ENCODE results near the gene CAPRIN1. TPM values are rescaled to one million over a fixed set of nuclear protein-coding genes. Genes with fewer than 3 reads are reported as not detected.

CAPRIN1 gene
- total RNA-seq, 1 experiment from 2014 or later = 224 TPM

DNA sequence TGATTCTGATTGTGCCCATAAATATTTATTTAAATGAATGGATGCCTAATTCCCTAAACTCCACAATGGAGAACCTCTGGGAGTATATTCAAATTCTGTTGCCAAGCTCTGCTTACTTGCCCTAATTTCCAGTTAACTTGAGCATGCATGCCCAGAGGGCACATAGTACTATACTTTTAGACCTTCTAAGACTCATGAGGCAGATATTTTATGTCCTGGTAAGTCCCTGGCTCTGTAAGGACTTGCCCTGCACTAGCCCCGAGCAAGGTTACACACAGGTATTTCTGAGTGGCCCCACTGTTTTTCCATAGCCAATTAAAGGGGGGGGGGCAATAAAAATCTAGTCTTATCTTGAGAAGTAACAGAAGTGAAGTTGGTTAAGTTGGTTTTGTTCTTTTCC is 21.1 kb upstream of the CAPRIN1 start:
- H3K4me3 ChIP-seq (ENCODE audit: low read length) = no peak overlapping the region
- no TSS peak for BruUV-seq (replicated peaks)
- H3K79me2 ChIP-seq (ENCODE audit: low read length) = no peaks in the 10 kb centered on the region
- ChIA-PET CTCF (no interaction called here), POLR2A (ENCODE audit: unreplicated experiment) (interaction anchor here (0.6 kb wide), 1 partner anchor 537 kb away, joined by 4 read pairs; no protein-coding TSS in a partner anchor)
- no peaks in the 10 kb centered on the region for H3K4me1 ChIP-seq (ENCODE audit: insufficient read depth, low read length)
- DNase-seq (no peak), ATAC-seq (no peak)
- H4K20me1 ChIP-seq (ENCODE audit: low read length) = no peaks in the 10 kb centered on the region
- H3K9me2 ChIP-seq (replicated peaks; ENCODE audit: low read length) = no peaks in the 10 kb centered on the region
- H3K4me2 ChIP-seq (ENCODE audit: low read length) = no peak overlapping the region
- H3K9me3 ChIP-seq (ENCODE audit: low read length) = no peaks in the 10 kb centered on the region
- H3K27me3 ChIP-seq (ENCODE audit: low read length) = no peaks in the 10 kb centered on the region
- H3K27ac ChIP-seq (ENCODE audit: low read length) = no peak overlapping the region
- no peaks in the 10 kb centered on the region for H3F3A ChIP-seq (ENCODE audit: low read length, unreplicated experiment)
- no peak overlapping the region for H3K9ac ChIP-seq (ENCODE audit: low read length)
- H2AFZ ChIP-seq (ENCODE audit: low read length) = no peak overlapping the region
- intact Hi-C loops (cut with micrococcal nuclease) = no loop called here
- TF ChIP-seq EZH2 (IDR thresholded peaks at IDR 0.05; ENCODE audit: low read length, unreplicated experiment) (no peak), EZH2phosphoT487 (IDR thresholded peaks at IDR 0.05; ENCODE audit: borderline replicate concordance, low read length) (no peak)
- TF ChIP-seq, protein P1, sequence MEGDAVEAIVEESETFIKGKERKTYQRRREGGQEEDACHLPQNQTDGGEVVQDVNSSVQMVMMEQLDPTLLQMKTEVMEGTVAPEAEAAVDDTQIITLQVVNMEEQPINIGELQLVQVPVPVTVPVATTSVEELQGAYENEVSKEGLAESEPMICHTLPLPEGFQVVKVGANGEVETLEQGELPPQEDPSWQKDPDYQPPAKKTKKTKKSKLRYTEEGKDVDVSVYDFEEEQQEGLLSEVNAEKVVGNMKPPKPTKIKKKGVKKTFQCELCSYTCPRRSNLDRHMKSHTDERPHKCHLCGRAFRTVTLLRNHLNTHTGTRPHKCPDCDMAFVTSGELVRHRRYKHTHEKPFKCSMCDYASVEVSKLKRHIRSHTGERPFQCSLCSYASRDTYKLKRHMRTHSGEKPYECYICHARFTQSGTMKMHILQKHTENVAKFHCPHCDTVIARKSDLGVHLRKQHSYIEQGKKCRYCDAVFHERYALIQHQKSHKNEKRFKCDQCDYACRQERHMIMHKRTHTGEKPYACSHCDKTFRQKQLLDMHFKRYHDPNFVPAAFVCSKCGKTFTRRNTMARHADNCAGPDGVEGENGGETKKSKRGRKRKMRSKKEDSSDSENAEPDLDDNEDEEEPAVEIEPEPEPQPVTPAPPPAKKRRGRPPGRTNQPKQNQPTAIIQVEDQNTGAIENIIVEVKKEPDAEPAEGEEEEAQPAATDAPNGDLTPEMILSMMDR (conservative IDR thresholded peaks at IDR 0.05; ENCODE audit: low read depth, low read length) = no peak
- no peaks in the 10 kb centered on the region for H3K36me3 ChIP-seq (ENCODE audit: low read depth, low read length)

DNA sequence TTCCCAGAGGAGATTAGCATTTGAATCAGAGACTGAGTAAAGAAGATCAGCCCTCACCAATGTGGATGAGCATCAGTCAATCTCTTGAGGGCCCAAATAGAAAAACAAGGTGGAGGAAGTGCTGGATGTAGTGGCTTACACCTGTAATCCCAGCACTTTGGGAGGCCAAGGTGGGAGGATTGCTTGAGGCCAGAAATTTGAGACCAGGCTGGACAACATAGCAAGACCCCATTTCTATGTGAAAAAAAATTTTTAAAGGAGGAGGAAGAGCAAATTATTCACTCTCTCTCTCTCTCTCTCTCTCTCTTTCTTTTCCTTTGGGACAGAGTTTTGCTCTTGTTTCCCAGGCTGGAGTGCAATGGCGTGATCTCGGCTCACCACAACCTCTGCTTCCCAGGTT is 18.1 kb upstream of the CAPRIN1 start:
- Histone ChIP-seq H4K20me1 (ENCODE audit: low read length) (no peaks in the 10 kb centered on the region), H3K27ac (ENCODE audit: low read length) (no peak overlapping the region), H3K27me3 (ENCODE audit: low read length) (no peaks in the 10 kb centered on the region), H3K9me2 (replicated peaks; ENCODE audit: low read length) (no peaks in the 10 kb centered on the region), H3K4me2 (ENCODE audit: low read length) (no peak overlapping the region), H3K4me3 (ENCODE audit: low read length) (no peak overlapping the region), H3K9me3 (ENCODE audit: low read length) (no peaks in the 10 kb centered on the region), H3K4me1 (ENCODE audit: insufficient read depth, low read length) (no peaks in the 10 kb centered on the region), H3F3A (ENCODE audit: low read length, unreplicated experiment) (no peaks in the 10 kb centered on the region), H3K79me2 (ENCODE audit: low read length) (no peaks in the 10 kb centered on the region), H3K36me3 (ENCODE audit: low read depth, low read length) (no peaks in the 10 kb centered on the region), H2AFZ (ENCODE audit: low read length) (no peak overlapping the region), H3K9ac (ENCODE audit: low read length) (no peak overlapping the region)
- ATAC-seq = no peak
- intact Hi-C loops (cut with micrococcal nuclease) = no loop called here
- ChIA-PET POLR2A (ENCODE audit: unreplicated experiment) (no interaction called here), CTCF (interaction anchor here (1.0 kb wide), 1 partner anchor 46 kb away, joined by 3 read pairs; no protein-coding TSS in a partner anchor)
- no peak for DNase-seq
- no TSS peak for BruUV-seq (replicated peaks)
- no peak for TF ChIP-seq EZH2 (IDR thresholded peaks at IDR 0.05; ENCODE audit: low read length, unreplicated experiment)
- TF ChIP-seq, protein P1 (conservative IDR thresholded peaks at IDR 0.05; ENCODE audit: low read depth, low read length) = no peak
- TF ChIP-seq EZH2phosphoT487 (IDR thresholded peaks at IDR 0.05; ENCODE audit: borderline replicate concordance, low read length) = no peak

DNA sequence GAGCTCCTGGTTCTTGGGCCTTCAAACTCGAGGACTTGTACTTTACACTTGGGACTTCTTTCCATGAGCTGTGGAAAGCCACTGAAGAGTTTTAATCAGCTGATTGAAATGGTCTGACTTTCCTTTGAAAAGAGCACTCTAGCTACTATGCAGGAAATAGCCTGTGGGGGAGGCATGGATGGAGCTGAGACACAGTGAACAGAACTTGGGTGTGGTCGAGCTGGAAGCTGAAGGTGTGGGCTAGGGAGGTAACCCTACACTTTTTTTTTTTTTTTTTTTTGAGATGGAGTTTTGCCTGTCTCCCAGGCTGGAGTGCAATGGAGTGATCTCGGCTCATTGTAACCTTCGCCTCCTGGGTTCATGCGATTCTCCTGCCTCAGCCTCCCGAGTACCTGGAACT is 17.5 kb upstream of the CAPRIN1 start:
- no peak for TF ChIP-seq EZH2phosphoT487 (IDR thresholded peaks at IDR 0.05; ENCODE audit: borderline replicate concordance, low read length)
- TF ChIP-seq, protein P1 (conservative IDR thresholded peaks at IDR 0.05; ENCODE audit: low read depth, low read length) = no peak
- no peak for TF ChIP-seq EZH2 (IDR thresholded peaks at IDR 0.05; ENCODE audit: low read length, unreplicated experiment)
- H3K9me3 ChIP-seq (ENCODE audit: low read length) = no peaks in the 10 kb centered on the region
- DNase-seq = peak; percentile 34
- CTCF ChIA-PET = interaction anchor here (1.0 kb wide), 1 partner anchor 46 kb away, joined by 3 read pairs; no protein-coding TSS in a partner anchor
- POLR2A ChIA-PET (ENCODE audit: unreplicated experiment) = no interaction called here
- no peaks in the 10 kb centered on the region for H3K9me2 ChIP-seq (replicated peaks; ENCODE audit: low read length)
- no peaks in the 10 kb centered on the region for H3F3A ChIP-seq (ENCODE audit: low read length, unreplicated experiment)
- H3K4me2 ChIP-seq (ENCODE audit: low read length) = no peak overlapping the region
- no TSS peak for BruUV-seq (replicated peaks)
- ATAC-seq = no peak; the same call in 1 of the 2 replicates
- H3K27me3 ChIP-seq (ENCODE audit: low read length) = no peaks in the 10 kb centered on the region
- H3K79me2 ChIP-seq (ENCODE audit: low read length) = no peaks in the 10 kb centered on the region
- H3K36me3 ChIP-seq (ENCODE audit: low read depth, low read length) = no peaks in the 10 kb centered on the region
- H3K27ac ChIP-seq (ENCODE audit: low read length) = no peak overlapping the region
- no peak overlapping the region for H3K4me3 ChIP-seq (ENCODE audit: low read length)
- H3K9ac ChIP-seq (ENCODE audit: low read length) = no peak overlapping the region
- intact Hi-C loops (cut with micrococcal nuclease) = no loop called here
- no peak overlapping the region for H2AFZ ChIP-seq (ENCODE audit: low read length)
- H3K4me1 ChIP-seq (ENCODE audit: insufficient read depth, low read length) = no peaks in the 10 kb centered on the region
- no peaks in the 10 kb centered on the region for H4K20me1 ChIP-seq (ENCODE audit: low read length)
